ENCODE measurements around the gene TLK1. TPM values are rescaled to one million over a fixed set of nuclear protein-coding genes. Genes with fewer than 3 reads are reported as not detected.
A peak's percentile ranks its signal among the peaks of the same experiment; 100 is the strongest.

Gene TLK1
- total RNA-seq, 4 donors from 2014 or later, result 32.2 to 64.3 (median 45.4) TPM

- Histone ChIP-seq H3K4me1 (peaks cover 0 to 44% (median 6%) of the 10 kb centered on the region in 3 donors), H3K36me3 (no peaks in the 10 kb centered on the region), H3K4me3 (no peak overlapping the region), H3K27me3 (no peaks in the 10 kb centered on the region), H3K9me3 (no peaks in the 10 kb centered on the region), H3K27ac (no peak overlapping the region)
- ATAC-seq, result no peak
- 74 to 81% methylated on average over 1 of the region's 1 CpG for WGBS, 2 donors (ENCODE audit: low coverage in 1 of 2)
- no peak for TF ChIP-seq POLR2A (IDR thresholded peaks at IDR 0.05)
- TF ChIP-seq CTCF (IDR thresholded peaks at IDR 0.05), result no peak
- no peak for TF ChIP-seq EP300 (IDR thresholded peaks at IDR 0.05)
- no peak for TF ChIP-seq POLR2AphosphoS5 (IDR thresholded peaks at IDR 0.05)
Observed at GRCh38 chr2:171128461-171128860, 32.2 kb downstream of the TLK1 start.

GRCh38 chr2:171124541-171124940 is 36.2 kb downstream of the TLK1 start:
- peaks cover 0 to 34% (median 0%) of the 10 kb centered on the region in 3 donors for H3K4me1 ChIP-seq
- H3K27me3 ChIP-seq, result no peaks in the 10 kb centered on the region
- 59 to 63% methylated on average over 4 of the region's 4 CpGs for WGBS, 2 donors (ENCODE audit: low coverage in 1 of 2)
- TF ChIP-seq CTCF (IDR thresholded peaks at IDR 0.05), result no peak
- TF ChIP-seq POLR2A (IDR thresholded peaks at IDR 0.05), result no peak
- TF ChIP-seq EP300 (IDR thresholded peaks at IDR 0.05), result no peak
- TF ChIP-seq POLR2AphosphoS5 (IDR thresholded peaks at IDR 0.05), result no peak
- no peak overlapping the region for H3K4me3 ChIP-seq
- peak overlapping the region in 1 of 4 donors; percentile 13 for H3K27ac ChIP-seq
- no peaks in the 10 kb centered on the region for H3K9me3 ChIP-seq
- ATAC-seq, result no peak
- H3K36me3 ChIP-seq, result no peaks in the 10 kb centered on the region

- H3K9me3 ChIP-seq, result no peaks in the 10 kb centered on the region
Observed at GRCh38 chr2:171109571-171109970, 51.1 kb downstream of the TLK1 start.

GRCh38 chr2:171109020-171109419 is 51.7 kb downstream of the TLK1 start:
- WGBS, 2 donors (ENCODE audit: low coverage in 1 of 2), result 54 to 71% methylated on average over 1 of the region's 1 CpG
- H3K27me3 ChIP-seq, result no peaks in the 10 kb centered on the region

More at GRCh38 chr2:171109571-171109970, 51.1 kb downstream of the TLK1 start:
- Histone ChIP-seq H3K27ac (no peak overlapping the region), H3K27me3 (no peaks in the 10 kb centered on the region), H3K4me3 (no peak overlapping the region), H3K4me1 (peaks cover 0 to 6% (median 0%) of the 10 kb centered on the region in 3 donors), H3K36me3 (no peaks in the 10 kb centered on the region)
- TF ChIP-seq CTCF (IDR thresholded peaks at IDR 0.05) (no peak), POLR2A (IDR thresholded peaks at IDR 0.05) (no peak), EP300 (IDR thresholded peaks at IDR 0.05) (no peak), POLR2AphosphoS5 (IDR thresholded peaks at IDR 0.05) (no peak)
- no peak for ATAC-seq

More at GRCh38 chr2:171109020-171109419, 51.7 kb downstream of the TLK1 start:
- Histone ChIP-seq H3K4me3 (no peak overlapping the region), H3K4me1 (peaks cover 0 to 6% (median 0%) of the 10 kb centered on the region in 3 donors), H3K36me3 (no peaks in the 10 kb centered on the region), H3K27ac (no peak overlapping the region), H3K9me3 (no peaks in the 10 kb centered on the region)
- ATAC-seq, result no peak
- TF ChIP-seq EP300 (IDR thresholded peaks at IDR 0.05) (no peak), POLR2A (IDR thresholded peaks at IDR 0.05) (no peak), CTCF (IDR thresholded peaks at IDR 0.05) (no peak), POLR2AphosphoS5 (IDR thresholded peaks at IDR 0.05) (no peak)
